Thoracic aorta (tissue), 2 donors: Measurements from ENCODE around the gene TRIP10. TPM values are rescaled to one million over a fixed set of nuclear protein-coding genes. Genes with fewer than 3 reads are reported as not detected.

Source experiments
- ATAC-seq: fragments of 150-250 bp; one replicate; pipeline ENCODE4 v1.8.0; 2017; ENCODE audit warnings: low read depth; ENCODE audit not compliant: insufficient number of reproducible peaks, low FRiP score
- DNase-seq: peaks from one replicate; pipeline ENCODE4 v3.0.0-alpha.2; 2020; ENCODE audit warnings: low spot score
- H3K27ac ChIP-seq, 2 donors: fragments of 200-600 bp; sonication (generic); 1 replicate in 1 of 2; 2 replicates in 1 of 2; pipeline ENCODE4 v1.5.1; 2016; ENCODE audit warnings: mild to moderate bottlenecking in 2 of 2, moderate library complexity in 2 of 2
- H3K27me3 ChIP-seq: fragments of 200-600 bp; sonication (generic); replicated peaks from 2 replicates; pipeline ENCODE4 v1.6.0; 2016; ENCODE audit warnings: mild to moderate bottlenecking; ENCODE audit not compliant: insufficient read depth
- H3K36me3 ChIP-seq: fragments of 200-600 bp; sonication (generic); one replicate; pipeline ENCODE4 v1.5.1; 2016
- H3K4me1 ChIP-seq, 2 donors: fragments of 200-600 bp; sonication (generic); 1 replicate in 1 of 2; 2 replicates in 1 of 2; pipeline versions ENCODE4 v1.5.1 to v1.6.0; 2016; ENCODE audit warnings: low read depth in 2 of 2, mild to moderate bottlenecking in 1 of 2; ENCODE audit not compliant: control insufficient read depth in 1 of 2
- H3K4me3 ChIP-seq: fragments of 200-600 bp; sonication (generic); 2 replicates; pipeline ENCODE4 v1.5.1; 2016; ENCODE audit warnings: mild to moderate bottlenecking
- H3K9me3 ChIP-seq: fragments of 200-600 bp; sonication (generic); 2 replicates; pipeline ENCODE4 v1.5.1; 2016
- total RNA-seq, 2 donors: library from RNA; depleted of rRNA; stranded (reverse); fragments of >200 nt; gene quantifications; one replicate each; pipeline versions ENCODE4 v1.1.0 to v1.2.3, GENCODE V29; 2016
- TF ChIP-seq, protein P1 (sequence below): fragments of 200-600 bp; sonication (generic); IDR thresholded peaks from one replicate; pipeline ENCODE4 v1.5.1; 2019; ENCODE audit warnings: antibody characterized with exemption

The TRIP10 gene, protein sequence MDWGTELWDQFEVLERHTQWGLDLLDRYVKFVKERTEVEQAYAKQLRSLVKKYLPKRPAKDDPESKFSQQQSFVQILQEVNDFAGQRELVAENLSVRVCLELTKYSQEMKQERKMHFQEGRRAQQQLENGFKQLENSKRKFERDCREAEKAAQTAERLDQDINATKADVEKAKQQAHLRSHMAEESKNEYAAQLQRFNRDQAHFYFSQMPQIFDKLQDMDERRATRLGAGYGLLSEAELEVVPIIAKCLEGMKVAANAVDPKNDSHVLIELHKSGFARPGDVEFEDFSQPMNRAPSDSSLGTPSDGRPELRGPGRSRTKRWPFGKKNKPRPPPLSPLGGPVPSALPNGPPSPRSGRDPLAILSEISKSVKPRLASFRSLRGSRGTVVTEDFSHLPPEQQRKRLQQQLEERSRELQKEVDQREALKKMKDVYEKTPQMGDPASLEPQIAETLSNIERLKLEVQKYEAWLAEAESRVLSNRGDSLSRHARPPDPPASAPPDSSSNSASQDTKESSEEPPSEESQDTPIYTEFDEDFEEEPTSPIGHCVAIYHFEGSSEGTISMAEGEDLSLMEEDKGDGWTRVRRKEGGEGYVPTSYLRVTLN
- total RNA-seq, result 100 to 1,000 TPM in 1 of 2 donors, 10 to 100 TPM in 1; 98.2 to 105 TPM

DNA sequence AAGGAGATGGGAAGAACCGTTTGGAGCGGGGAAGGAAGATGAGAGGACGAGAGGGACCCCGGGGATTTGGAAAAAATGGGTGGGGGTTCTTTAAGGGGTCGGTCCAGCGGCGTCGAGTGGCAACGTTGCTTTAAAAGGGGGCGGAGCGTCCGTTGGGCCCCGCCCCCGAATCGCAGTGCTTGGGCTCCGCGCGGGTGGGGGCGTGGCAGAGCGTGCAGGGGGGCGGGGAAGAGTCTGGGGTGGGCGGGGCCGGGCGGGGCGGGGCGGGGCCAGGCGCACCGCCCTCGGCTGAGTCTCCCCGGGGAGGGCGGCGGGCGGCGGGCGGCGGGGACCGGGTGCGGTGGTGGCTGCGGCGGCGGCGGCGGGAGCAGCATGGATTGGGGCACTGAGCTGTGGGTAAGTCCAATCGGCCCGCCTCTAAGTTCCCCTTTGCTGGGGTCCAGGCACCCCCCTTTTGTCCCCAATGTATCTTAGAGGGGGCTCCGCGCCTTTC is at the start of gene TRIP10:
Gene TRIP10, plus strand, starts transcription at position 291 of the 493 bp plus-strand sequence. Its CDS starts 82 bp downstream, at position 373.
- ATAC-seq (peak; percentile 15), DNase-seq (peak; percentile 50)
- Histone ChIP-seq H3K36me3 (peaks cover 12% of the 10 kb centered on the region), H3K27me3 (no peaks in the 10 kb centered on the region), H3K27ac (peak within 1 kb of the TSS; percentile 87 to 93), H3K4me1 (peaks cover 31 to 67% of the 10 kb centered on the region in 2 donors), H3K9me3 (no peaks in the 10 kb centered on the region), H3K4me3 (peak within 1 kb of the TSS; percentile 88)
- TF ChIP-seq, protein P1, sequence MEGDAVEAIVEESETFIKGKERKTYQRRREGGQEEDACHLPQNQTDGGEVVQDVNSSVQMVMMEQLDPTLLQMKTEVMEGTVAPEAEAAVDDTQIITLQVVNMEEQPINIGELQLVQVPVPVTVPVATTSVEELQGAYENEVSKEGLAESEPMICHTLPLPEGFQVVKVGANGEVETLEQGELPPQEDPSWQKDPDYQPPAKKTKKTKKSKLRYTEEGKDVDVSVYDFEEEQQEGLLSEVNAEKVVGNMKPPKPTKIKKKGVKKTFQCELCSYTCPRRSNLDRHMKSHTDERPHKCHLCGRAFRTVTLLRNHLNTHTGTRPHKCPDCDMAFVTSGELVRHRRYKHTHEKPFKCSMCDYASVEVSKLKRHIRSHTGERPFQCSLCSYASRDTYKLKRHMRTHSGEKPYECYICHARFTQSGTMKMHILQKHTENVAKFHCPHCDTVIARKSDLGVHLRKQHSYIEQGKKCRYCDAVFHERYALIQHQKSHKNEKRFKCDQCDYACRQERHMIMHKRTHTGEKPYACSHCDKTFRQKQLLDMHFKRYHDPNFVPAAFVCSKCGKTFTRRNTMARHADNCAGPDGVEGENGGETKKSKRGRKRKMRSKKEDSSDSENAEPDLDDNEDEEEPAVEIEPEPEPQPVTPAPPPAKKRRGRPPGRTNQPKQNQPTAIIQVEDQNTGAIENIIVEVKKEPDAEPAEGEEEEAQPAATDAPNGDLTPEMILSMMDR, result no peak

DNA sequence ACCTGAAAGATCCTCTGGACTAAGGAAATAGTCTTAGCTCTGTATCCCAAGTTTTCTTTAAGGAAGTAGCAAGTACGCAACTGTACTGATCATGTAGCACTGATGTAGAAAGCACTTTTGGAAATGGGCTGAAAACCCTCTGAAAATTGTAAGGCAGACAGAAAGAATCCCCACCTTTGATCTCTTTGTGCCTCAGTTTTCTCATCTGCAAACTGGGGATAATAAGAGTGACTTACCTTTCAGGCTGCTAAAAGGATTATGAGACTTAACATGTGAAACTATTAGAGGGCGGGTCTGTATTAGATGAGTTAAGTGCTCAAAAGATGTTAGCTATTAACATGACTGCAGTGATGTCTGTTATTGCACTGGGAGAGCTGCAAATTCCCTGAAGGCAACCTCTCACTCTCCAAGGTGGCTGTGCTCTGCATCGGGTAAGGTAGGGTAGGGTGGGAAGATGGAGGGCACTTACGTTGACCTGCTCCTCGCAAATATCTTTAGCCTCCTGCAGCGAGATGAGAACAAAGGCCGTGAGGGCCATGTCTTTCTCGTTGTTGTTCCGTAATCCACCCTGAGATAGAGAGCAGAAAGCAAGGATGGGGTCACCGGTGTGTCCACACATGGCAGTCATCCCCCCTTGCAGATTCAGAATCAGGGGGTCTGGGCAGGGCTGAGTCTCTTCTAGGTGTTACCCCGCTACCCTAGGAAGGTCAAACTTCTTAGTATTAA is 49.2 kb upstream of the TRIP10 start:
- DNase-seq (no peak), ATAC-seq (no peak)
- H3K27ac ChIP-seq, result no peak overlapping the region
- no peaks in the 10 kb centered on the region for H3K27me3 ChIP-seq
- H3K4me1 ChIP-seq, result no peaks in the 10 kb centered on the region
- TF ChIP-seq, protein P1, result no peak
- no peaks in the 10 kb centered on the region for H3K36me3 ChIP-seq
- H3K9me3 ChIP-seq, result no peaks in the 10 kb centered on the region
- no peak overlapping the region for H3K4me3 ChIP-seq

DNA sequence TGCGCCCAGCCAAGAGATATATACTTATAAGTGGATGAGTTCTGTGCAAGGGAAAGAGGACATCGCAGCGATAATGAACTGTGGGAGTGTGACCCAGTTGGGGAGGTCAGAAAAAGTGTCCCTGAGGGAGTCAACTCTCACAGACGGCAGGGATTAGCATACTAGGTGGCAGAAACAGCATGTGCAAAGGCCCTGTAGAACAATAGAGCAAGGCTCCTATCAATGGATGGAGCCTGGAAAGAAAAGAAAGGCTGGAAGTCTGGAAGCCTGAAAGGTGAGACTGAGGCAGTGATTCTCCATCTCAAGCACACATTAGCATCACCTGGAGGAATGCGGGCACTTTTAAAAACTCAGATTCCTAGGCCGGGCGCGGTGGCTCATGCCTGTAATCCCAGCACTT is 48.1 kb upstream of the TRIP10 start:
- Histone ChIP-seq H3K9me3 (no peaks in the 10 kb centered on the region), H3K36me3 (no peaks in the 10 kb centered on the region), H3K27me3 (no peaks in the 10 kb centered on the region), H3K4me1 (no peaks in the 10 kb centered on the region), H3K27ac (no peak overlapping the region), H3K4me3 (no peak overlapping the region)
- no peak for ATAC-seq
- TF ChIP-seq, protein P1, result no peak
- no peak for DNase-seq

DNA sequence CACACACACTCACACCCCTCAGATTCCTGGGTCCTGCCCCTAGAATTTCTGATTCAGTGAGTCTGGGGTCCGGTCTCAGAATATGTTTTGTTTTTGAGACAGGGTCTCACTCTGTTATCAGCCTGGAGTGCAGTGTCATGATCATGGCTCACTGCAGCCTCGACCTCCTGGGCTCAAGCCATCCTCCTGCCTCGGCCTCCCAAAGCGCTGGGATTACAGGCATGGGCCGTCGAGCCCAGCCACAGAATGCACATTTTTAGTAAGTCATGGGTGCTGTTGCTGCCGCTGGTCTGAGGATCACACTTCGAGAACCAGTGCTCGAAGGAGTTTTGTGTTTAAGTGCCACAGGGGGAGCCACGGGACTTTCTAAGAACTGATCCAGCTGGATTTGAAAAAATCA is 47.5 kb upstream of the TRIP10 start:
- H3K4me3 ChIP-seq, result no peak overlapping the region
- no peak overlapping the region for H3K27ac ChIP-seq
- no peaks in the 10 kb centered on the region for H3K9me3 ChIP-seq
- H3K27me3 ChIP-seq, result no peaks in the 10 kb centered on the region
- H3K4me1 ChIP-seq, result no peaks in the 10 kb centered on the region
- TF ChIP-seq, protein P1, result no peak
- H3K36me3 ChIP-seq, result no peaks in the 10 kb centered on the region
- no peak for DNase-seq
- no peak for ATAC-seq

DNA sequence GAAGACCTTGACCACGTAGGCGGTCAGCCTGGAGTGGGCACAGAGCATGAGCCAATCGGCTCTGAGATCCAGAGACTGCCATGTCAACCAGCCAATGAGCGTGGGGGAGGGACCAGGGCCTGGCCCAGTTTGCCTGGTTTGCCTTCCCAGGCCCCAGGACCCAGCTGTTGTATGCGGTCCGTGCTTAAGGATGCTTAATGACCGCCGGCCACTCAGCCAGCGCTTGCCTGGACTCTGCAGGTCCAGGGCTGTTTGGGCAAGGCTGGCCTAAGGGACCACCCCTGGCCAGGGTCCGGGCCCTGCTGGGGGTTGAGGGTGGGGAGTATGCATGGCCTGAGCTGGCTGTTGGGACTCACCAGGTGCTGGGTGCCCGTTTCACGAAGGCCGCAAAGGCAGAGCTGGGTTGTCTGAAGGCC is 46.4 kb upstream of the TRIP10 start:
- H3K27ac ChIP-seq, result no peak overlapping the region
- TF ChIP-seq, protein P1, result no peak
- no peaks in the 10 kb centered on the region for H3K36me3 ChIP-seq
- DNase-seq, result no peak
- no peaks in the 10 kb centered on the region for H3K9me3 ChIP-seq
- no peak overlapping the region for H3K4me3 ChIP-seq
- ATAC-seq, result no peak
- no peaks in the 10 kb centered on the region for H3K4me1 ChIP-seq
- H3K27me3 ChIP-seq, result no peaks in the 10 kb centered on the region
